AG04450 (cell line): Measurements from ENCODE around the gene C22orf23. TPM values are rescaled to one million over a fixed set of nuclear protein-coding genes. Genes with fewer than 3 reads are reported as not detected.

Source experiments
- CTCF ChIA-PET: fragments of 300-600, 350-600 bp; formaldehyde crosslinking; extraction: SDS; loops from one replicate; lab custom pipeline; 2022; ENCODE audit warnings: antibody characterized with exemption, inconsistent platforms; lab: Charles Lee
- POLR2A ChIA-PET: fragments of 350-600 bp; formaldehyde crosslinking; extraction: SDS; loops from one replicate; lab custom pipeline; 2021; ENCODE audit warnings: antibody characterized with exemption, inconsistent platforms; lab: Yijun Ruan, JAX
- DNase-seq: peaks from one replicate; pipeline ENCODE4 v3.0.0-alpha.2; 2011; ENCODE audit warnings: low read depth, low spot score
- H3K27ac ChIP-seq: one replicate; pipeline ENCODE4 v1.5.1; 2012; ENCODE audit warnings: low read depth, low read length, control low read depth
- H3K27me3 ChIP-seq: one replicate; pipeline ENCODE4 v1.6.0; 2012; ENCODE audit warnings: low read length; ENCODE audit not compliant: control insufficient read depth, insufficient read depth
- H3K4me3 ChIP-seq: 2 replicates; pipeline ENCODE4 v1.5.1; 2011; ENCODE audit warnings: mild to moderate bottlenecking, low read depth, low read length, control low read depth
- H3K9me3 ChIP-seq: 2 replicates; pipeline ENCODE4 v1.5.1; 2012; ENCODE audit warnings: low read length; ENCODE audit not compliant: control insufficient read depth, insufficient read depth
- polyA plus RNA-seq: library from polyadenylated mRNA; depleted of rRNA; stranded (reverse); fragments of >200 nt; gene quantifications from 2 replicates; pipeline ENCODE4 v1.2.3, GENCODE V29; 2011
- TF ChIP-seq, protein P1 (sequence below): IDR thresholded peaks from 2 replicates; pipeline ENCODE4 v1.5.1; 2011; ENCODE audit warnings: low read depth, low read length, control low read depth, inconsistent platforms

The C22orf23 gene
- polyA plus RNA-seq, 1 experiment, result 0.55 TPM

DNA sequence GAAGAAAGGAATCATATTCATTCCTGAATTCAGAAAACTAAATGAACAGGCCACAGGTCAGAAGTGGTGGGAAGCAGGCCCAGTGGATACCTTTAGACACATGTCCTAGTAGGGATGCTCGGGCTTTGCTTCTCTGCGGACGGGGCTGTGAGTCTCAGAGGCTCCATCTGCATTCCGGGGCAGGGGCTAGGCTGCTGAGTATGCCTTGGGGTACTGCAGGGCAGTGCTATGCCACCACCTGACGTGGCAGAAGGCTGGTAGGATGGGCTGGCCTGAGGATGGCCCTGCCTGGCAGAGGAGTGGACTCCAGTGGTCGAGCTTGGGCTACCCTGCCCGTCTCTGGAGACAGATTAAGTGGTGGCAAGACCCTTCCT, 9.6 kb downstream of the C22orf23 start:
- TF ChIP-seq, protein P1, sequence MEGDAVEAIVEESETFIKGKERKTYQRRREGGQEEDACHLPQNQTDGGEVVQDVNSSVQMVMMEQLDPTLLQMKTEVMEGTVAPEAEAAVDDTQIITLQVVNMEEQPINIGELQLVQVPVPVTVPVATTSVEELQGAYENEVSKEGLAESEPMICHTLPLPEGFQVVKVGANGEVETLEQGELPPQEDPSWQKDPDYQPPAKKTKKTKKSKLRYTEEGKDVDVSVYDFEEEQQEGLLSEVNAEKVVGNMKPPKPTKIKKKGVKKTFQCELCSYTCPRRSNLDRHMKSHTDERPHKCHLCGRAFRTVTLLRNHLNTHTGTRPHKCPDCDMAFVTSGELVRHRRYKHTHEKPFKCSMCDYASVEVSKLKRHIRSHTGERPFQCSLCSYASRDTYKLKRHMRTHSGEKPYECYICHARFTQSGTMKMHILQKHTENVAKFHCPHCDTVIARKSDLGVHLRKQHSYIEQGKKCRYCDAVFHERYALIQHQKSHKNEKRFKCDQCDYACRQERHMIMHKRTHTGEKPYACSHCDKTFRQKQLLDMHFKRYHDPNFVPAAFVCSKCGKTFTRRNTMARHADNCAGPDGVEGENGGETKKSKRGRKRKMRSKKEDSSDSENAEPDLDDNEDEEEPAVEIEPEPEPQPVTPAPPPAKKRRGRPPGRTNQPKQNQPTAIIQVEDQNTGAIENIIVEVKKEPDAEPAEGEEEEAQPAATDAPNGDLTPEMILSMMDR, result no peak
- Histone ChIP-seq H3K27ac (no peak overlapping the region), H3K4me3 (no peak overlapping the region), H3K9me3 (no peaks in the 10 kb centered on the region; the same call in 1 of the 2 replicates), H3K27me3 (no peaks in the 10 kb centered on the region)
- ChIA-PET POLR2A (no interaction called here), CTCF (no interaction called here)
- no peak for DNase-seq

DNA sequence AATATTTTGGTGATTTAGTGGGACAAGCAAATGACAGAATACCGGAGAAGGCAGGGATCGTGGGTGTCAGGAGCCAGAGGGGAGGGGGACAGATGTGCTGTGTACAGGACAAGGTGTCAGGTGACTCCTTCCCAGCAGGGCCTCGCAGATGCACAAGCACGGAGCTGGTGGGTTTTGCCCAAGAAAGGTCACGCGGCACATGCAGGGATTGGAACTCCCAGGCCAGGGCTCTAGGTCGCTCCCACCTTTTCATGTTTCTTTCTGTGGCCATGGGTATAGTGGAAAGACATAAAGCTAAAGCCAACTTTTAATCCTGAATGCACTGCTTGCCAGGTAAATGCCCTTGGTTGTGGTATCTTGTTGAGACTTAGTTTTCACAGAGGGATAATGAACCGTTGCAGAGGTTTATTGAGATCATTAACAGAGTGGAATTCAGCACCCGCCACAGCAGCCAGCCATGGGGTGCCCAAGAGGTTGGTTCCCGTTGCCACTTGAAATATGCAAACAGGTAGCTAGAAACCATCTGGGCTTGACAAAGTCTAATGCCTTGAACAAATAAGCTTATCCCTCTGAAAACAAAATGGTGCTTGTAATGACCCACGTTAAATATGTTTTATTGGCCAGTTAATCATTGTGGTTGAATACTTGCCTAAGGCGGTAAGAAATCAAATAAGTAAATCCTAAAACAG, 10.1 kb downstream of the C22orf23 start:
- DNase-seq, result no peak
- H3K27ac ChIP-seq, result no peak overlapping the region
- TF ChIP-seq, protein P1, result no peak
- POLR2A ChIA-PET, result no interaction called here
- H3K9me3 ChIP-seq, result no peaks in the 10 kb centered on the region; the same call in 1 of the 2 replicates
- no peak overlapping the region for H3K4me3 ChIP-seq
- CTCF ChIA-PET, result no interaction called here
- no peaks in the 10 kb centered on the region for H3K27me3 ChIP-seq

DNA sequence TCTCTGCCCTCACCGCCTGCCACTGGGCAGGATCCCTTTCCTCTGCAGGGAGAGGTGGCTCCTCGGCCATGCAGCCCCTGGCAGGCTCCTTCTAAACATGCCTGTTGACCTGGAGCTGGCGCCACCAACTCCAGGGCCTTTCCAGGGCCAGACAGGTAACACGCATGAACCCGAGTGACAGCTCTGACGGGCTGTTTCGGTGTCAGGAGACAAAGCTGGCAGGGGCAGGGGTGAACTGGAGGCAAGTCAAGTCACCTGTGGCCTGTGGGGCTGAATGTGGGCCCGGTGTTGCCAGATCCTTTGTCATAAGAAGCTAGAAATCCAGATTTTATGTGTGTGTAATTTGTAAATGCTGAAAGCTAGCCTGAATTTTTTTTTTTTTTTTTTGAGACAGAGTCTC, 11.3 kb downstream of the C22orf23 start:
- ChIA-PET CTCF (interaction anchor here (0.5 kb wide), 1 partner anchor 10 kb away, joined by 4 read pairs; no protein-coding TSS in a partner anchor), POLR2A (interaction anchor here (1.0 kb wide), 1 partner anchor 37 kb away, joined by 6 read pairs; no protein-coding TSS in a partner anchor)
- no peak overlapping the region for H3K4me3 ChIP-seq

DNA sequence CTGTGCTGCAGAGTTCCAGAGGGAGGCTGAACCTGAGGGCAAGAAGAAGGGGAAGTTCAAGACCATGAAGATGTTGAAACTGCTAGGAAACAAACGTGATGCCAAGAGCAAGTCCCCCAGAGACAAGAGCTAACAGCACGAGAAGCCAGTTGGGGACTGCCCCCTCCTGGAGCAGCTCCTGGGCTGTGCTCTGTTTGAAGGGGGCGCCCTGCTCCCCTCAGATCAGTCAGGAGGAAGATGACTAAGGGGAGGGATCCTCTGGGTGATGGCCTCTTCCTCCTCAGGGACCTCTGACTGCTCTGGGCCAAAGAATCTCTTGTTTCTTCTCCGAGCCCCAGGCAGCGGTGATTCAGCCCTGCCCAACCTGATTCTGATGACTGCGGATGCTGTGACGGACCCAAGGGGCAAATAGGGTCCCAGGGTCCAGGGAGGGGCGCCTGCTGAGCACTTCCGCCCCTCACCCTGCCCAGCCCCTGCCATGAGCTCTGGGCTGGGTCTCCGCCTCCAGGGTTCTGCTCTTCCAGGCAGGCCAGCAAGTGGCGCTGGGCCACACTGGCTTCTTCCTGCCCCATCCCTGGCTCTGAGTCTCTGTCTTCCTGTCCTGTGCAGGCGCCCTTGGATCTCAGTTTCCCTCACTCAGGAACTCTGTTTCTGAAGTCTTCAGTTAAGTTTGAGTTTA, 12.6 kb downstream of the C22orf23 start:
- no peak for DNase-seq
- no peaks in the 10 kb centered on the region; the same call in 1 of the 2 replicates for H3K9me3 ChIP-seq
- no peak overlapping the region for H3K4me3 ChIP-seq
- ChIA-PET POLR2A (interaction anchor here (0.7 kb wide), 1 partner anchor 11 kb away, joined by 4 read pairs; no protein-coding TSS in a partner anchor), CTCF (no interaction called here)
- no peak overlapping the region for H3K27ac ChIP-seq
- H3K27me3 ChIP-seq, result no peaks in the 10 kb centered on the region
- TF ChIP-seq, protein P1, result no peak

More for the DNA sequence above, 11.3 kb downstream of the C22orf23 start:
- TF ChIP-seq, protein P1, result no peak
- no peaks in the 10 kb centered on the region; the same call in 1 of the 2 replicates for H3K9me3 ChIP-seq
- DNase-seq, result no peak
- H3K27me3 ChIP-seq, result no peaks in the 10 kb centered on the region
- no peak overlapping the region for H3K27ac ChIP-seq
